ENCODE measurements around the gene TMEM81. TPM values are rescaled to one million over a fixed set of nuclear protein-coding genes. Genes with fewer than 3 reads are reported as not detected.

TMEM81 gene
- total and polyA plus RNA-seq, 12 donors: 1.6 to 3.8 (median 2.2) TPM

GRCh38 chr1:205061665-205062069 is 22.6 kb downstream of the TMEM81 start:
- Histone ChIP-seq H3K4me3 (no peak overlapping the region), H3K27me3 (no peaks in the 10 kb centered on the region), H3K9me3 (no peaks in the 10 kb centered on the region), H3K36me3 (no peaks in the 10 kb centered on the region), H3K27ac (no peak overlapping the region), H3K4me1 (peaks cover 0 to 7% (median 4%) of the 10 kb centered on the region in 9 donors)
- DNase-seq (peak; percentile 70 to 74), ATAC-seq (peak; percentile 55 to 81 (median 70))
- intact Hi-C loops (cut with DNase I): loop anchor here (1.0 to 5.0 kb wide), 7 partner anchors 69 to 254 kb away; no protein-coding TSS in a partner anchor
- peak; percentile 46 to 95 (median 88) for TF ChIP-seq CTCF (IDR thresholded peaks at IDR 0.05)
- 25 to 33% methylated on average over 13 of the region's 13 CpGs for WGBS, 2 donors

DNA sequence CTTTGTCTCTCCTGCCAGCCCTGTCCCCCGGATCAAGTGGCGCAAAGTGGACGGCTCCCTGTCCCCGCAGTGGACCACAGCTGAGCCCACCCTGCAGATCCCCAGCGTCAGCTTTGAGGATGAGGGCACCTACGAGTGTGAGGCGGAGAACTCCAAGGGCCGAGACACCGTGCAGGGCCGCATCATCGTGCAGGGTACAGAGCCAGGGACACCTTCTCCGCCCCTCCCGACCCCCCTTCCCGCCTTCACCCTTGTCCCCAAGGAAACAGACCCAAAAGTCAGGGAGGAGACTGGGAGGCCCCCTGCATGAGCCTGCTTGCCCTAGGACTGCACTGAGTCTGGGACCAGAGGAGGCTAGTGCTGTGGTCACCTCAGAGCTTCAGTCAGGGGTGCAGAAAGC is 23.0 kb downstream of the TMEM81 start:
- Histone ChIP-seq H3K36me3 (no peaks in the 10 kb centered on the region), H3K4me1 (peaks cover 0 to 7% (median 4%) of the 10 kb centered on the region in 9 donors), H3K9me3 (no peaks in the 10 kb centered on the region), H3K27ac (no peak overlapping the region), H3K27me3 (peaks cover 0 to 2% (median 0%) of the 10 kb centered on the region in 7 donors), H3K4me3 (no peak overlapping the region)
- ATAC-seq (peak in 7 of 8 donors; percentile 6 to 56 (median 17)), DNase-seq (no peak)
- WGBS, 2 donors: 75 to 77% methylated on average over 14 of the region's 14 CpGs
- no peak for TF ChIP-seq CTCF (IDR thresholded peaks at IDR 0.05)
- intact Hi-C loops (cut with DNase I): loop anchor here (1.0 to 5.0 kb wide), 7 partner anchors 69 to 254 kb away; no protein-coding TSS in a partner anchor

DNA sequence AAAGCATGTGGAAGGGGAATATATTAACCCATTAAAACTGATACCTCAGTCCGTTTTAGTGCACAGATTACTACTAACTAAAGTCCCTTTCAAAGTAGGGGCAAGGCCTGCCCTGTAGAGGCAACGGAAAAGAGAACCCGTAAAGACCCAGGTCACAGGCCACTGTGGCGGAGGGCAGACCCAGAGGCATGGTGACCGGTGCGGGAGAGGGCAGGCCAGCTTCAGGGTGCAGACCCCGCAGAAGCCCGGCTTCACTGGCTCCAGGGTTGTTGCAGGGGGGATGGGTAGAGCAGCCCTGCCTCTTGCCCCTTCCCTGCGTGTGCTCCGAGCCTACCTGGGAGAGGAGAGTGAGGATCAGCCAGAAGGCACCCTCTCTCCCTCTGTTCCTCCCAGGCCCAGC is 23.5 kb downstream of the TMEM81 start:
- no peak for TF ChIP-seq CTCF (IDR thresholded peaks at IDR 0.05)
- WGBS, 2 donors: 95 to 97% methylated on average over 10 of the region's 10 CpGs
- Histone ChIP-seq H3K27me3 (peaks cover 0 to 4% (median 0%) of the 10 kb centered on the region in 7 donors), H3K4me3 (no peak overlapping the region), H3K9me3 (no peaks in the 10 kb centered on the region), H3K36me3 (no peaks in the 10 kb centered on the region), H3K4me1 (peaks cover 0 to 7% (median 4%) of the 10 kb centered on the region in 9 donors), H3K27ac (no peak overlapping the region)
- DNase-seq (no peak), ATAC-seq (no peak)
- intact Hi-C loops (cut with DNase I): loop anchor here (1.0 to 5.0 kb wide), 7 partner anchors 68 to 253 kb away; no protein-coding TSS in a partner anchor

DNA sequence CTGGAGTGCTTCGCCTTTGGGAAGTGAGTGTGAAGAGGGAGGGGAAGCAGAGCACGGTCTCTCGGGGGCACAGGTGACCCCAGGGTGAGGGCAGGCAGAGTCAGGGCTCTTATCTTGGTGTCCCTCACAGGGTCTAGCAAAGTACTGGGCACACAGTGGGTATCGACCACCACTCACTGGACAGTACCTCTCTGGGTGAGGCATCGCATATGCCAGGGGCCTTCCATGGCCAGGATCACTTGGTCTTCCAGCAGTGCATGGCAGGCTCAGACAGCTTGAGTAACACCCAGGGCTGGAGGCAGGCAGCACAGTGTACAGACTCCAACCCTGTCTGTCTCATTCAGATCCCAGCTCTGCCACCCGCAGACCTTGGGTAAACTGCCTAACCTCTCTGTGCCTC is 24.6 kb downstream of the TMEM81 start:
- Histone ChIP-seq H3K9me3 (no peaks in the 10 kb centered on the region), H3K27me3 (peaks cover 0 to 5% (median 0%) of the 10 kb centered on the region in 7 donors), H3K4me3 (no peak overlapping the region), H3K4me1 (peaks cover 0 to 7% (median 4%) of the 10 kb centered on the region in 9 donors), H3K36me3 (no peaks in the 10 kb centered on the region), H3K27ac (no peak overlapping the region)
- no peak for TF ChIP-seq CTCF (IDR thresholded peaks at IDR 0.05)
- intact Hi-C loops (cut with DNase I): loop anchor here in 9 of 10 donors (2.0 to 10.0 kb wide), 7 partner anchors 67 to 255 kb away; no protein-coding TSS in a partner anchor
- WGBS, 2 donors: 93 to 95% methylated on average over 6 of the region's 6 CpGs
- no peak for DNase-seq
- no peak for ATAC-seq

All from heart right ventricle (tissue), 16 donors.